H9 (cell line): ENCODE measurements around the gene WFIKKN1. TPM values are rescaled to one million over a fixed set of nuclear protein-coding genes. Genes with fewer than 3 reads are reported as not detected.

Source experiments
- DNase-seq: peaks from one replicate; pipeline ENCODE4 v3.0.0-alpha.2; 2017
- H2AFZ ChIP-seq: one replicate; pipeline ENCODE4 v1.6.1; 2013; ENCODE audit warnings: mild to moderate bottlenecking, low read length, control low read depth, moderate library complexity
- H2AK5ac ChIP-seq: 2 replicates; pipeline ENCODE4 v1.6.1; 2013; ENCODE audit warnings: low read length, control low read depth, mixed read lengths; ENCODE audit not compliant: insufficient read length
- H2BK120ac ChIP-seq: one replicate; pipeline ENCODE4 v1.6.1; 2013; ENCODE audit warnings: low read depth, mild to moderate bottlenecking, low read length, control low read depth, inconsistent platforms; ENCODE audit not compliant: poor library complexity, severe bottlenecking
- H2BK12ac ChIP-seq: 2 replicates; pipeline ENCODE4 v1.6.1; 2013; ENCODE audit warnings: low read length, control low read depth, mixed read lengths, low read depth; ENCODE audit not compliant: insufficient read length
- H2BK15ac ChIP-seq: 2 replicates; pipeline ENCODE4 v1.6.1; 2013; ENCODE audit warnings: low read depth, low read length, control low read depth
- H2BK20ac ChIP-seq: one replicate; pipeline ENCODE4 v1.6.1; 2013; ENCODE audit warnings: low read depth, mild to moderate bottlenecking, low read length, control low read depth, inconsistent platforms; ENCODE audit not compliant: poor library complexity, severe bottlenecking
- H2BK5ac ChIP-seq: 2 replicates; pipeline ENCODE4 v1.6.1; 2013; ENCODE audit warnings: low read length, control low read depth, mixed read lengths; ENCODE audit not compliant: insufficient read length
- H3K14ac ChIP-seq: 2 replicates; pipeline ENCODE4 v1.6.1; 2013; ENCODE audit warnings: low read length, control low read depth; ENCODE audit not compliant: insufficient read depth
- H3K18ac ChIP-seq: 2 replicates; pipeline ENCODE4 v1.6.1; 2013; ENCODE audit warnings: low read depth, mild to moderate bottlenecking, mixed read lengths, low read length, control low read depth; ENCODE audit not compliant: insufficient read length
- H3K23ac ChIP-seq: 2 replicates; pipeline ENCODE4 v1.6.1; 2013; ENCODE audit warnings: low read length, control low read depth, mixed read lengths, low read depth; ENCODE audit not compliant: insufficient read length
- H3K23me2 ChIP-seq: 2 replicates; pipeline ENCODE4 v1.6.1; 2013; ENCODE audit warnings: low read depth, mild to moderate bottlenecking, mixed read lengths, low read length, control low read depth; ENCODE audit not compliant: insufficient read length, poor library complexity, severe bottlenecking
- H3K27ac ChIP-seq: 2 replicates; pipeline ENCODE4 v1.5.1; 2013; ENCODE audit warnings: low read length, control low read depth, mixed read lengths, low read depth; ENCODE audit not compliant: insufficient read length
- H3K27me3 ChIP-seq: 2 replicates; pipeline ENCODE4 v1.6.1; 2013; ENCODE audit warnings: low read length, control low read depth, inconsistent platforms; ENCODE audit not compliant: insufficient read depth
- H3K4ac ChIP-seq: 2 replicates; pipeline ENCODE4 v1.6.1; 2013; ENCODE audit warnings: low read depth, mild to moderate bottlenecking, control low read depth, inconsistent platforms, low read length, moderate library complexity
- H3K4me1 ChIP-seq: 2 replicates; pipeline ENCODE4 v1.6.1; 2013; ENCODE audit warnings: low read length, control low read depth, inconsistent platforms; ENCODE audit not compliant: insufficient read depth
- H3K4me2 ChIP-seq: 2 replicates; pipeline ENCODE4 v1.6.1; 2013; ENCODE audit warnings: low read length, control low read depth, mixed read lengths; ENCODE audit not compliant: insufficient read length, insufficient read depth
- H3K56ac ChIP-seq: 2 replicates; pipeline ENCODE4 v1.6.1; 2013; ENCODE audit warnings: low read depth, mild to moderate bottlenecking, mixed read lengths, low read length, control low read depth; ENCODE audit not compliant: insufficient read length
- H3K79me1 ChIP-seq: 2 replicates; pipeline ENCODE4 v1.6.1; 2013; ENCODE audit warnings: low read depth, mild to moderate bottlenecking, moderate library complexity, low read length, control low read depth, inconsistent platforms; ENCODE audit not compliant: insufficient read depth, poor library complexity, severe bottlenecking
- H3K79me2 ChIP-seq: 2 replicates; pipeline ENCODE4 v1.6.1; 2013; ENCODE audit warnings: low read length, control low read depth, inconsistent platforms; ENCODE audit not compliant: insufficient read depth
- H3K9ac ChIP-seq: 2 replicates; pipeline ENCODE4 v1.6.1; 2013; ENCODE audit warnings: low read length, control low read depth, mixed read lengths; ENCODE audit not compliant: insufficient read length; ENCODE audit errors: extremely low read depth
- H3K9me3 ChIP-seq: one replicate; pipeline ENCODE4 v1.6.1; 2013; ENCODE audit warnings: low read depth, low read length, inconsistent platforms; ENCODE audit not compliant: control insufficient read depth
- H3T11ph ChIP-seq: one replicate; pipeline ENCODE4 v1.6.1; 2013; ENCODE audit warnings: mild to moderate bottlenecking, low read length, control low read depth, inconsistent platforms
- H4K20me1 ChIP-seq: one replicate; pipeline ENCODE4 v1.6.1; 2013; ENCODE audit not compliant: control insufficient read depth, insufficient read length, insufficient read depth
- H4K5ac ChIP-seq: 2 replicates; pipeline ENCODE4 v1.6.1; 2013; ENCODE audit warnings: low read depth, mild to moderate bottlenecking, mixed read lengths, low read length, control low read depth; ENCODE audit not compliant: insufficient read length
- H4K8ac ChIP-seq: replicated peaks from 2 replicates; pipeline ENCODE4 v1.6.1; 2013; ENCODE audit warnings: low read length, control low read depth, mixed read lengths, low read depth; ENCODE audit not compliant: insufficient read length
- H4K91ac ChIP-seq: 2 replicates; pipeline ENCODE4 v1.6.1; 2013; ENCODE audit warnings: low read depth, mild to moderate bottlenecking, moderate library complexity, mixed read lengths, low read length, control low read depth; ENCODE audit not compliant: insufficient read length
- H3K27ac Mint-ChIP-seq, 3 experiments: 2 replicates in 2 of 3; 3 replicates in 1 of 3; pipeline ENCODE4 v1.8.0; 2020 to 2021; ENCODE audit warnings: mixed read lengths in 3 of 3, mild to moderate bottlenecking in 1 of 3, moderate library complexity in 1 of 3
- H3K27me3 Mint-ChIP-seq: 2 replicates; pipeline ENCODE4 v1.8.0; 2021; ENCODE audit warnings: low read depth, mild to moderate bottlenecking, moderate library complexity, mixed read lengths
- H3K36me3 Mint-ChIP-seq, 3 experiments: 2 replicates in 2 of 3; 3 replicates in 1 of 3; pipeline ENCODE4 v1.8.0; 2020 to 2021; ENCODE audit warnings: low read depth in 3 of 3, mixed read lengths in 3 of 3; ENCODE audit not compliant: insufficient read depth in 1 of 3
- H3K4me1 Mint-ChIP-seq, 2 experiments: 2 replicates each; pipeline ENCODE4 v1.8.0; 2020; ENCODE audit warnings: mixed read lengths in 2 of 2
- H3K4me3 Mint-ChIP-seq, 2 experiments: 2 replicates in 1 of 2; 3 replicates in 1 of 2; pipeline ENCODE4 v1.8.0; 2020 to 2021; ENCODE audit warnings: mild to moderate bottlenecking in 2 of 2, mixed read lengths in 2 of 2, moderate library complexity in 1 of 2
- H3K9me3 Mint-ChIP-seq, 2 experiments: 2 replicates in 1 of 2; 3 replicates in 1 of 2; pipeline ENCODE4 v1.8.0; 2020; ENCODE audit warnings: mild to moderate bottlenecking in 2 of 2, mixed read lengths in 2 of 2, moderate library complexity in 1 of 2
- CTCF ChIP-seq: fragments of 200-600 bp; sonication (generic); conservative IDR thresholded peaks from 3 replicates; pipeline ENCODE4 v1.8.0; 2021; ENCODE audit warnings: antibody characterized with exemption, mild to moderate bottlenecking
- WGBS: extraction: QIAGEN DNeasy Blood & Tissue Kit; methylation state at CpG from one replicate; pipeline ENCODE4 v1.1.7; 2013; ENCODE audit warnings: missing lambda C conversion rate, low lambda C conversion rate, mixed read lengths; ENCODE audit not compliant: insufficient read length; ENCODE audit errors: extremely low coverage; 5-methylcytosine and 5-hydroxymethylcytosine counted together
- total RNA-seq: library from RNA; stranded (reverse); gene quantifications from 2 replicates; pipeline ENCODE4 v1.2.1, GENCODE V29; 2021

The WFIKKN1 gene
- total RNA-seq, 1 experiment from 2014 or later: 8.3 TPM

DNA sequence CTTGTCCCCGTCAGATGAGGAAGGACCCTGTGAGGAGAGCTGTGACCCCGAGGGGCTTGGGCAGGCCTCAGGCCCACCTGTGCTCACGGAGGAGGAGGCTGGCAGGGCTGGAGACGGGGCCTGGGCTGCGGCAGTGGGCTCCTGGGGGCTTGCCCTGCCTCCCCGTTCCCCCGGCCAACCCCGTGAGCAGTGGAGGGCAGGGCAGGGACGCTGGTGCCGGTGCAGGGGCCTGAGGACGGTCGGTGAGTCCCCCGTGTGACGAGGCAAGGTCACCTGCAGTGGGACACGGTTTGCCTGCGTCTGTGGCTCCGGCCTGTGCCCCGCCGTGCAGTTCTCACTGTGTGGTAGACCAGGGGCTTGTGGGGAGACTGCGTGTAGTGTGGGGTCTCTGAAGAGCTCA is 28.8 kb downstream of the WFIKKN1 start:
- Histone ChIP-seq H2AFZ (no peak overlapping the region), H2AK5ac (no peak overlapping the region), H4K5ac (no peak overlapping the region), H3K4me2 (no peak overlapping the region), H3K9me3 (no peaks in the 10 kb centered on the region), H3K18ac (no peak overlapping the region), H3K27me3 (no peaks in the 10 kb centered on the region), H3K9ac (no peak overlapping the region), H4K20me1 (no peaks in the 10 kb centered on the region), H2BK5ac (no peak overlapping the region), H2BK12ac (no peak overlapping the region), H3T11ph (no peak overlapping the region), H2BK120ac (no peak overlapping the region), H3K4me1 (no peaks in the 10 kb centered on the region; the same call in 1 of the 2 replicates), H3K14ac (no peak overlapping the region), H2BK20ac (no peak overlapping the region), H3K23me2 (no peaks in the 10 kb centered on the region), H3K23ac (no peak overlapping the region), H4K91ac (no peak overlapping the region), H3K56ac (no peak overlapping the region), H3K27ac (no peak overlapping the region), H3K4ac (no peak overlapping the region), H4K8ac (no peak overlapping the region), H3K79me1 (no peaks in the 10 kb centered on the region), H3K79me2 (no peaks in the 10 kb centered on the region), H2BK15ac (no peak overlapping the region)
- Mint-ChIP-seq H3K36me3 (peaks cover 2 to 13% (median 8%) of the 10 kb centered on the region in 3 experiments; a peak in 5 of 7 replicates), H3K4me3 (no peak overlapping the region), H3K27ac (no peak overlapping the region), H3K4me1 (peaks cover 0 to 5% of the 10 kb centered on the region in 2 experiments; a peak in 2 of 4 replicates), H3K27me3 (no peaks in the 10 kb centered on the region), H3K9me3 (no peaks in the 10 kb centered on the region)
- no peak for TF ChIP-seq CTCF
- WGBS: no CpG with 5 or more reads among the region's 20 CpGs
- no peak for DNase-seq
